Endodermal cell (in vitro differentiated cells): ENCODE results near the gene FRMPD4. TPM values are rescaled to one million over a fixed set of nuclear protein-coding genes. Genes with fewer than 3 reads are reported as not detected.

ENCODE experiments used
- DNase-seq: peaks from one replicate; pipeline ENCODE4 v3.0.0-alpha.2; 2017
- H3K27ac ChIP-seq: 2 replicates; pipeline ENCODE4 v1.5.1; 2013; ENCODE audit warnings: mild to moderate bottlenecking, low read depth, low read length, moderate library complexity
- H3K27me3 ChIP-seq: 2 replicates; pipeline ENCODE4 v1.6.1; 2013; ENCODE audit warnings: mild to moderate bottlenecking, low read length, moderate library complexity; ENCODE audit not compliant: insufficient read depth, control insufficient read depth, poor library complexity, severe bottlenecking
- H3K36me3 ChIP-seq: 2 replicates; pipeline ENCODE4 v1.7.0; 2013; ENCODE audit warnings: mild to moderate bottlenecking, low read length, moderate library complexity; ENCODE audit not compliant: control insufficient read depth, insufficient read depth
- H3K4me1 ChIP-seq: one replicate; pipeline ENCODE4 v1.7.0; 2013; ENCODE audit warnings: low read length; ENCODE audit not compliant: control insufficient read depth, insufficient read depth
- H3K4me3 ChIP-seq: 2 replicates; pipeline ENCODE4 v1.5.1; 2013; ENCODE audit warnings: mild to moderate bottlenecking, low read length, moderate library complexity
- H3K9ac ChIP-seq: 2 replicates; pipeline ENCODE4 v1.6.1; 2013; ENCODE audit warnings: mild to moderate bottlenecking, low read length, moderate library complexity; ENCODE audit not compliant: poor library complexity, severe bottlenecking; ENCODE audit errors: extremely low read depth
- H3K9me3 ChIP-seq: 2 replicates; pipeline ENCODE4 v1.6.1; 2013; ENCODE audit warnings: mild to moderate bottlenecking, low read length, moderate library complexity; ENCODE audit not compliant: control insufficient read depth
- H3K27ac Mint-ChIP-seq: 2 replicates; pipeline ENCODE4 v1.8.0; 2020; ENCODE audit warnings: mixed read lengths
- H3K27me3 Mint-ChIP-seq: 2 replicates; pipeline ENCODE4 v1.8.0; 2021; ENCODE audit warnings: mild to moderate bottlenecking, mixed read lengths; ENCODE audit not compliant: insufficient read depth
- H3K36me3 Mint-ChIP-seq: 2 replicates; pipeline ENCODE4 v1.8.0; 2020; ENCODE audit warnings: low read depth, mixed read lengths
- H3K4me1 Mint-ChIP-seq: 2 replicates; pipeline ENCODE4 v1.8.0; 2020; ENCODE audit warnings: mixed read lengths
- H3K4me3 Mint-ChIP-seq: 2 replicates; pipeline ENCODE4 v1.8.0; 2020; ENCODE audit warnings: mild to moderate bottlenecking, moderate library complexity, mixed read lengths
- H3K9me3 Mint-ChIP-seq: 2 replicates; pipeline ENCODE4 v1.8.0; 2020; ENCODE audit warnings: mild to moderate bottlenecking, mixed read lengths
- WGBS, 2 experiments: methylation state at CpG; one replicate each; pipeline versions ENCODE4 v1.1.5 to v1.1.7; 2013; ENCODE audit warnings: missing lambda C conversion rate in 2 of 2, mixed read lengths in 1 of 2; ENCODE audit not compliant: insufficient coverage in 1 of 2, insufficient read length in 1 of 2; 5-methylcytosine and 5-hydroxymethylcytosine counted together
- total RNA-seq, 2 donors: library from RNA; stranded (reverse); fragmentation: NEBNext Ultra II Directional in 1 of 2; extraction: Animal tissue kit (Norgen Biotek cat#: 25700) in 1 of 2; gene quantifications; 2 replicates in 1 of 2; 3 replicates in 1 of 2; pipeline ENCODE4 v1.2.1, GENCODE V29; 2021
- TF ChIP-seq, protein P1 (sequence below): fragments of 200-600 bp; sonication (generic); conservative IDR thresholded peaks from 2 replicates; pipeline ENCODE4 v1.5.0; 2021; ENCODE audit warnings: antibody characterized with exemption, mild to moderate bottlenecking

The FRMPD4 gene
- total RNA-seq, 2 donors from 2014 or later: 0.09 to 0.81 TPM

- no peaks in the 10 kb centered on the region for H3K9me3 Mint-ChIP-seq
- no peaks in the 10 kb centered on the region for H3K36me3 Mint-ChIP-seq
- Histone ChIP-seq H3K27me3 (no peaks in the 10 kb centered on the region), H3K27ac (no peak overlapping the region), H3K9me3 (no peaks in the 10 kb centered on the region), H3K9ac (no peak overlapping the region), H3K4me1 (no peaks in the 10 kb centered on the region), H3K36me3 (no peaks in the 10 kb centered on the region), H3K4me3 (no peak overlapping the region)
- TF ChIP-seq, protein P1, sequence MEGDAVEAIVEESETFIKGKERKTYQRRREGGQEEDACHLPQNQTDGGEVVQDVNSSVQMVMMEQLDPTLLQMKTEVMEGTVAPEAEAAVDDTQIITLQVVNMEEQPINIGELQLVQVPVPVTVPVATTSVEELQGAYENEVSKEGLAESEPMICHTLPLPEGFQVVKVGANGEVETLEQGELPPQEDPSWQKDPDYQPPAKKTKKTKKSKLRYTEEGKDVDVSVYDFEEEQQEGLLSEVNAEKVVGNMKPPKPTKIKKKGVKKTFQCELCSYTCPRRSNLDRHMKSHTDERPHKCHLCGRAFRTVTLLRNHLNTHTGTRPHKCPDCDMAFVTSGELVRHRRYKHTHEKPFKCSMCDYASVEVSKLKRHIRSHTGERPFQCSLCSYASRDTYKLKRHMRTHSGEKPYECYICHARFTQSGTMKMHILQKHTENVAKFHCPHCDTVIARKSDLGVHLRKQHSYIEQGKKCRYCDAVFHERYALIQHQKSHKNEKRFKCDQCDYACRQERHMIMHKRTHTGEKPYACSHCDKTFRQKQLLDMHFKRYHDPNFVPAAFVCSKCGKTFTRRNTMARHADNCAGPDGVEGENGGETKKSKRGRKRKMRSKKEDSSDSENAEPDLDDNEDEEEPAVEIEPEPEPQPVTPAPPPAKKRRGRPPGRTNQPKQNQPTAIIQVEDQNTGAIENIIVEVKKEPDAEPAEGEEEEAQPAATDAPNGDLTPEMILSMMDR: no peak
- H3K27ac Mint-ChIP-seq: no peak overlapping the region
- no peak overlapping the region for H3K4me3 Mint-ChIP-seq
- no peak for DNase-seq
- peaks cover 3% of the 10 kb centered on the region for H3K27me3 Mint-ChIP-seq
- H3K4me1 Mint-ChIP-seq: no peaks in the 10 kb centered on the region
- WGBS, 2 experiments: 85 to 88% methylated on average over 3 of the region's 3 CpGs
These were observed 241.4 kb downstream of the FRMPD4 start for GRCh38 chrX:12379671-12380070.

DNA sequence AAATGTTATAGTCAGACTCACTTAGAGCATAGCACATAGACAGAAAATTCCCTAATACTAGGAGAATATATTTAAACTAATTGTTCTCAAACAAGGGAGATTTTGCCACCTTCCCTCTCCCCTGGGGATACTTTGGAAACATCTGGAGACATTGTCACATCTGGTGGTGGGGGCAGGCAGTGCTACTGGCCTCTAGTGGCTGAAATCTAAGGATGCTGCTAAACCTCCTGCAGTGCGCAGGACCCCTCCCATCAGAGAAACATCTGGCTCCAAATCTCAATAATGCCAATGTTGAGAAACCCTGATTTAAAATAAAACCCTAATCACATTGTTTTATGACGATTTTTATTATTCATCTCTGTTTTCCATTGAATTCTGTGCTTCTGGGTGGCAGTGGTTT, 244.9 kb downstream of the FRMPD4 start:
- no peaks in the 10 kb centered on the region for H3K36me3 Mint-ChIP-seq
- no peak for DNase-seq
- no peak overlapping the region for H3K27ac Mint-ChIP-seq
- Histone ChIP-seq H3K9me3 (no peaks in the 10 kb centered on the region), H3K27ac (no peak overlapping the region), H3K4me1 (no peaks in the 10 kb centered on the region), H3K27me3 (no peaks in the 10 kb centered on the region), H3K4me3 (no peak overlapping the region), H3K36me3 (no peaks in the 10 kb centered on the region), H3K9ac (no peak overlapping the region)
- TF ChIP-seq, protein P1: peak; percentile 79
- WGBS, 2 experiments: 70% methylated on average over 2 of the region's 2 CpGs; no CpG with 5 or more reads in 1 of the 2 experiments
- H3K4me3 Mint-ChIP-seq: no peak overlapping the region
- H3K9me3 Mint-ChIP-seq: no peaks in the 10 kb centered on the region
- H3K4me1 Mint-ChIP-seq: peaks cover 3% of the 10 kb centered on the region
- H3K27me3 Mint-ChIP-seq: peaks cover 3% of the 10 kb centered on the region

GRCh38 chrX:12390301-12390700, 252.0 kb downstream of the FRMPD4 start:
- Mint-ChIP-seq H3K9me3 (peaks cover 5% of the 10 kb centered on the region), H3K27me3 (no peaks in the 10 kb centered on the region), H3K4me1 (peaks cover 3% of the 10 kb centered on the region), H3K4me3 (no peak overlapping the region), H3K27ac (no peak overlapping the region), H3K36me3 (no peaks in the 10 kb centered on the region)
- no peak overlapping the region for H3K4me3 ChIP-seq
- no peak for DNase-seq
- H3K9me3 ChIP-seq: no peaks in the 10 kb centered on the region
- 100% methylated on average over 1 of the region's 1 CpG; no CpG with 5 or more reads in 1 of the 2 experiments for WGBS, 2 experiments
- no peak overlapping the region for H3K27ac ChIP-seq
- no peaks in the 10 kb centered on the region for H3K27me3 ChIP-seq
- H3K9ac ChIP-seq: no peak overlapping the region
- TF ChIP-seq, protein P1: no peak
- H3K4me1 ChIP-seq: no peaks in the 10 kb centered on the region
- no peaks in the 10 kb centered on the region for H3K36me3 ChIP-seq
